GM12865 (cell line): ENCODE measurements around the gene ADAMTS4.

Experiments
- DNase-seq: peaks from one replicate; pipeline ENCODE4 v3.0.0; 2010; ENCODE audit warnings: low read depth
- H3K4me3 ChIP-seq: 2 replicates; pipeline ENCODE4 v1.5.1; 2011; ENCODE audit warnings: mild to moderate bottlenecking, low read depth, low read length, control low read depth
- CTCF ChIP-seq: IDR thresholded peaks from 2 replicates; pipeline ENCODE4 v1.5.1; 2011; ENCODE audit warnings: low read length, control low read depth, low read depth, inconsistent platforms; ENCODE audit not compliant: insufficient read depth; ENCODE audit errors: missing control alignments

Gene ADAMTS4

GRCh38 chr1:161199506-161200139 is 769 bp upstream of the ADAMTS4 start:
- no peak for DNase-seq
- no peak for TF ChIP-seq CTCF
- no peak overlapping the region for H3K4me3 ChIP-seq

- no peak overlapping the region for H3K4me3 ChIP-seq
Measured at GRCh38 chr1:161198194-161198896, 509 bp downstream of the ADAMTS4 start.

GRCh38 chr1:161197560-161198193 is 1.2 kb downstream of the ADAMTS4 start:
- H3K4me3 ChIP-seq, result no peak overlapping the region
- no peak for TF ChIP-seq CTCF
- DNase-seq, result no peak

More at GRCh38 chr1:161198194-161198896, 509 bp downstream of the ADAMTS4 start:
- DNase-seq, result no peak
- no peak for TF ChIP-seq CTCF

- TF ChIP-seq CTCF, result no peak
- H3K4me3 ChIP-seq, result no peak overlapping the region
- no peak for DNase-seq
Measured at GRCh38 chr1:161196521-161197451, 2.1 kb downstream of the ADAMTS4 start.

- TF ChIP-seq CTCF, result no peak
- DNase-seq, result no peak
- H3K4me3 ChIP-seq, result no peak overlapping the region
Measured at GRCh38 chr1:161196111-161196510, 2.7 kb downstream of the ADAMTS4 start.

- H3K4me3 ChIP-seq, result no peak overlapping the region
- no peak for TF ChIP-seq CTCF
- peak; percentile 68 for DNase-seq
Measured at GRCh38 chr1:161195171-161195570, 3.7 kb downstream of the ADAMTS4 start.
